Gastroesophageal sphincter (tissue), 4 donors: ENCODE data around the gene REEP3. TPM values are rescaled to one million over a fixed set of nuclear protein-coding genes. Genes with fewer than 3 reads are reported as not detected.
A peak's percentile ranks its signal among the peaks of the same experiment; 100 is the strongest.

ENCODE experiments used
- ATAC-seq: fragments of 150-250 bp; one replicate; pipeline ENCODE4 v1.9.1; 2016; ENCODE audit warnings: mild to moderate bottlenecking, moderate library complexity
- H3K27ac ChIP-seq, 4 donors: fragments of 200-600 bp; sonication (generic) in 3 of 4; 1 replicate in 3 of 4; 2 replicates in 1 of 4; pipeline ENCODE4 v1.5.1; 2016 to 2019
- H3K27me3 ChIP-seq: fragments of 200-600 bp; sonication (generic); one replicate; pipeline ENCODE4 v1.5.1; 2019
- H3K36me3 ChIP-seq, 2 donors: fragments of 200-600 bp; sonication (generic); one replicate each; pipeline ENCODE4 v1.5.1; 2019; ENCODE audit warnings: control low read depth in 1 of 2
- H3K4me1 ChIP-seq, 3 donors: fragments of 200-600 bp; sonication (generic); 1 replicate in 2 of 3; 2 replicates in 1 of 3; pipeline ENCODE4 v1.5.1; 2016 to 2019; ENCODE audit warnings: control low read depth in 2 of 3
- H3K4me3 ChIP-seq, 2 donors: fragments of 200-600 bp; sonication (generic); one replicate each; pipeline ENCODE4 v1.5.1; 2019; ENCODE audit warnings: mild to moderate bottlenecking in 1 of 2, moderate library complexity in 1 of 2
- H3K9me3 ChIP-seq, 3 donors: fragments of 200-600 bp; sonication (generic); one replicate each; pipeline ENCODE4 v1.5.1; 2017 to 2019; ENCODE audit warnings: control low read depth in 2 of 3
- CTCF ChIP-seq, 4 experiments: fragments of 200-600 bp in 2 of 4; fragments of 450-650 bp in 2 of 4; sonication (generic) in 1 of 4; IDR thresholded peaks; one replicate each; pipeline ENCODE4 v1.5.1; 2017 to 2019; ENCODE audit warnings: antibody characterized with exemption in 4 of 4, mild to moderate bottlenecking in 2 of 4, moderate library complexity in 2 of 4
- EP300 ChIP-seq: sonication (generic); formaldehyde crosslinking; IDR thresholded peaks from one replicate; pipeline ENCODE4 v1.6.1; 2017; ENCODE audit warnings: antibody characterized with exemption, mild to moderate bottlenecking
- POLR2A ChIP-seq, 2 donors: fragments of 450-650 bp; IDR thresholded peaks; one replicate each; pipeline ENCODE4 v1.6.1; 2017; ENCODE audit warnings: antibody characterized with exemption in 2 of 2, mild to moderate bottlenecking in 2 of 2, moderate library complexity in 1 of 2
- POLR2AphosphoS5 ChIP-seq: sonication (generic); formaldehyde crosslinking; IDR thresholded peaks from one replicate; pipeline ENCODE4 v1.6.1; 2017; ENCODE audit warnings: antibody characterized with exemption
- WGBS, 2 donors: methylation state at CpG; one replicate each; pipeline ENCODE4 v1.1.5; 2018; ENCODE audit warnings: low coverage in 1 of 2; 5-methylcytosine and 5-hydroxymethylcytosine counted together
- total RNA-seq, 4 donors: library from RNA; depleted of rRNA; stranded (reverse); fragments of >200 nt; gene quantifications; one replicate each; pipeline ENCODE4 v1.1.0, GENCODE V29; 2016

The REEP3 gene
- total RNA-seq, 4 donors from 2014 or later, result 86.1 to 129 (median 97.3) TPM

- Histone ChIP-seq H3K36me3 (no peaks in the 10 kb centered on the region), H3K4me3 (no peak overlapping the region), H3K9me3 (no peaks in the 10 kb centered on the region), H3K4me1 (peaks cover 2 to 43% (median 7%) of the 10 kb centered on the region in 3 donors), H3K27me3 (no peaks in the 10 kb centered on the region), H3K27ac (no peak overlapping the region)
- no peak for ATAC-seq
- WGBS, 2 donors, result 70 to 78% methylated on average over 4 of the region's 4 CpGs
- TF ChIP-seq CTCF (IDR thresholded peaks at IDR 0.05) (no peak), POLR2A (IDR thresholded peaks at IDR 0.05) (no peak), POLR2AphosphoS5 (no peak), EP300 (no peak)
These were observed 67.4 kb downstream of the REEP3 start for GRCh38 chr10:63588436-63589167.

GRCh38 chr10:63591600-63592379 is 70.6 kb downstream of the REEP3 start:
- no peak overlapping the region for H3K4me3 ChIP-seq
- no peak overlapping the region for H3K27ac ChIP-seq
- WGBS, 2 donors, result 71 to 77% methylated on average over 3 to 4 of the region's 4 CpGs
- TF ChIP-seq EP300, result no peak
- no peak for TF ChIP-seq POLR2AphosphoS5
- peaks cover 0 to 35% (median 2%) of the 10 kb centered on the region in 3 donors for H3K4me1 ChIP-seq
- no peaks in the 10 kb centered on the region for H3K9me3 ChIP-seq
- ATAC-seq, result no peak
- peaks cover 0 to 4% of the 10 kb centered on the region in 2 donors for H3K36me3 ChIP-seq
- no peaks in the 10 kb centered on the region for H3K27me3 ChIP-seq

- no peaks in the 10 kb centered on the region for H3K9me3 ChIP-seq
- WGBS, 2 donors, result 0 to 38% methylated on average over 1 to 4 of the region's 4 CpGs
- peaks cover 0 to 20% of the 10 kb centered on the region in 2 donors for H3K36me3 ChIP-seq
- no peak for ATAC-seq
- no peak overlapping the region for H3K27ac ChIP-seq
- TF ChIP-seq POLR2AphosphoS5, result no peak
- no peak for TF ChIP-seq EP300
- no peak for TF ChIP-seq POLR2A (IDR thresholded peaks at IDR 0.05)
- TF ChIP-seq CTCF (IDR thresholded peaks at IDR 0.05), result no peak
- H3K4me3 ChIP-seq, result no peak overlapping the region
- H3K27me3 ChIP-seq, result no peaks in the 10 kb centered on the region
- H3K4me1 ChIP-seq, result peaks cover 0 to 35% (median 2%) of the 10 kb centered on the region in 3 donors
These were observed 72.4 kb downstream of the REEP3 start for GRCh38 chr10:63593576-63593975.

GRCh38 chr10:63595072-63595471 is 73.9 kb downstream of the REEP3 start:
- 0 to 7% methylated on average over 3 of the region's 3 CpGs for WGBS, 2 donors
- no peak overlapping the region for H3K27ac ChIP-seq
- TF ChIP-seq POLR2AphosphoS5 (peak; percentile 14), EP300 (no peak), CTCF (IDR thresholded peaks at IDR 0.05) (peak in 3 of 4 experiments; percentile 23 to 54 (median 44))
- no peak for ATAC-seq
- H3K4me3 ChIP-seq, result no peak overlapping the region
- H3K9me3 ChIP-seq, result no peaks in the 10 kb centered on the region
- peaks cover 0 to 30% of the 10 kb centered on the region in 2 donors for H3K36me3 ChIP-seq
- H3K27me3 ChIP-seq, result no peaks in the 10 kb centered on the region
- peaks cover 0 to 27% (median 2%) of the 10 kb centered on the region in 3 donors for H3K4me1 ChIP-seq

- peaks cover 0 to 41% of the 10 kb centered on the region in 2 donors for H3K36me3 ChIP-seq
- H3K27me3 ChIP-seq, result no peaks in the 10 kb centered on the region
- no peak overlapping the region for H3K27ac ChIP-seq
- 50 to 56% methylated on average over 3 to 4 of the region's 4 CpGs for WGBS, 2 donors
- H3K4me1 ChIP-seq, result peaks cover 0 to 27% (median 2%) of the 10 kb centered on the region in 3 donors
- TF ChIP-seq POLR2A (IDR thresholded peaks at IDR 0.05) (no peak), EP300 (no peak), POLR2AphosphoS5 (no peak), CTCF (IDR thresholded peaks at IDR 0.05) (no peak)
- ATAC-seq, result no peak
- H3K9me3 ChIP-seq, result no peaks in the 10 kb centered on the region
- no peak overlapping the region for H3K4me3 ChIP-seq
These were observed 75.7 kb downstream of the REEP3 start for GRCh38 chr10:63596924-63597323.
